GM18519 (cell line): ENCODE measurements around the gene HOXA6.

Experiments used
- ATAC-seq: cut with Tn5 transposase; IDR thresholded peaks from one replicate; pipeline ENCODE4 v1.9.1; 2021; ENCODE audit warnings: mild to moderate bottlenecking, moderate library complexity; ENCODE audit not compliant: unreplicated experiment, low FRiP score

The HOXA6 gene

GRCh38 chr7:27126596-27127327 lies 20.8 kb downstream of the HOXA6 start:
- ATAC-seq = no peak

GRCh38 chr7:27125986-27126394 lies 21.6 kb downstream of the HOXA6 start:
- no peak for ATAC-seq

GRCh38 chr7:27124902-27125689 lies 22.5 kb downstream of the HOXA6 start:
- ATAC-seq = no peak

- no peak for ATAC-seq
Observed at GRCh38 chr7:27124096-27124901, 23.3 kb downstream of the HOXA6 start.

GRCh38 chr7:27123477-27124053 lies 24.0 kb downstream of the HOXA6 start:
- no peak for ATAC-seq

GRCh38 chr7:27123007-27123476 lies 24.5 kb downstream of the HOXA6 start:
- ATAC-seq = no peak

DNA sequence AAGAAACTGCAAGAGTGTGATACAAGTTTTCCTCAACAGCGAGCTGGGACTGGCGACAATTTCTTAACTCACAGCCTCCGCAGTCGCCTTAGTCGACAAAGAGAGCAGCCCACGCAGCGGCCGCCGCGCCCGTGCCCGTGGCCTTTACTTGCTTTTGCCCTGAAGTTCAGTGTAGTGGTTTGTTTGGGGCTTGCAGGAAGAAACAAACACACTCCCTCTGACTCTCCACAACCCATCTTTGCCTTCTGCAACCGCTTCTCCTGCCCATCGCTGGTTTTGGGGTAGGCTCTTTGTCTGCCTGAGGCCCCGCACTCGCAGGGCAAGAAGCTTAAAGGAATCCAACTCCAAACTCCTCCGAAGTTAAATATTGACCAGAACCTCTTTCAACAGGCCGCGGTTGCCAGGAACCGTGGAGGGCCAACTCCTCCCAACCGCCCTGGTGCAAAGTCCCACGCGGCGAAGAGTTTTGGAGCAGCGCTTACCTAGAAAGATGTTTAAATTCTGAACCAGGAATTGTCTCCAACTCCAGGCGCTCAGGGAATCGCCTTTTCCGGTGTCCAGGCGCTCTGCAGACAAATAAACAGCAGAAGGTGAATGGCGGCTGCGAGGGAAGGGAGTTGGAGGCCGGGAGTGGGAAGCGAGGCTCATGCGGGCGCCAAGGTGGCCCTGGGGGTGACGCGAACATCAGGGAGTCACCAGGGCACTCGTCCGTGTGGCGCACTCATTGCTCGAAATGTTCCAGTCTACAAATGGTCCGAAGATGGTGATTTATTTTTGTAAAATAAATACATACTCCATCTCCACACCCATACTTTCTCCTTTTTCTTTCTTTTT lies 25.3 kb downstream of the HOXA6 start:
- no peak for ATAC-seq

- no peak for ATAC-seq
Observed at GRCh38 chr7:27121684-27122076, 25.9 kb downstream of the HOXA6 start.

GRCh38 chr7:27119412-27119911 lies 28.1 kb downstream of the HOXA6 start:
- ATAC-seq = no peak

DNA sequence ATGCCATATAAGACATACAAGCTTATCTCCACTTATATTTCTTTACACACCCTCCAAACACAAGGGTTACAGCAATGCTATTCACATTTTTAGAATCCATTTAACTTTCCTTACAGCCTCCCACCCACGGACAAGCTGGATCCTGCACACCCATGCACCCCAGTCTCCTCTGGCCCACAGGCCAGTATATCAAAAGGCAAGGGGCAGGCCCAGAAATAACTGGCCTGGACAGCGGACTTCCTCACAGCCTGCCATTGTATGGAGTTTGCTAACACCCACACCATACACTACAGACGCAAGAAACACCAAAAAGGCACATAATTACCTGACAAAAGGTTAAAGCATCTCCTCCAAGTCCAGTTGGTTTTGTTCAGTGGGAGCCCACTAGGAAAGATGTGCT lies 29.0 kb downstream of the HOXA6 start:
- no peak for ATAC-seq

DNA sequence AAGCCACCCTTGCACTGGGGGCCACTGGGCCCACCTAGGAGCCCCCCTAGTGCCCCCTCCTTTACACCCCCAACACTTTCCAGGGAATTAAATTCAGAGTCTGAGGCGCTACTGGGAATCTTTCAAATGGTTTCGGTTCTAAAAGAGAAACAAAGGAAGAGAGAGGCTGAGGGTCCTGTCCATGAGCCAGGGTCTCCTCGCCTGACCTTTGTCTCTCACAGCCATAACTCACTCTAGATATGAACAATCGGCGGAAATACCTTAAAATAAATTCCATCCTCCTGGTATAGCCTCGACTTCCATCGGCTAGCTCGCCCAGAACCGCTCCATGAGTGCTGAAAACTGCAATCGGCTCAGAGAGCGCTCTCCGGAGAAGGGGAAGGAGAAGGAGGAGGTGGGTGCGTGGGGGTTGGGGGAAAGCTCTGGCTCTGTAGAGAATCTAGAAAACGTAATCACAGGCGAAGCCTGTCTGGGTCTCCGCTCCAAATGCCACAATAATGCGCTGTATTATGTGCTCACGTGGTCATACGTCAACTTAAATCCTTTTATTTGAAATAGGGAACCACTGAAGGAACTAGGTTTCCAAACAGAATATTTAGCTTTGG lies 29.6 kb downstream of the HOXA6 start:
- no peak for ATAC-seq

DNA sequence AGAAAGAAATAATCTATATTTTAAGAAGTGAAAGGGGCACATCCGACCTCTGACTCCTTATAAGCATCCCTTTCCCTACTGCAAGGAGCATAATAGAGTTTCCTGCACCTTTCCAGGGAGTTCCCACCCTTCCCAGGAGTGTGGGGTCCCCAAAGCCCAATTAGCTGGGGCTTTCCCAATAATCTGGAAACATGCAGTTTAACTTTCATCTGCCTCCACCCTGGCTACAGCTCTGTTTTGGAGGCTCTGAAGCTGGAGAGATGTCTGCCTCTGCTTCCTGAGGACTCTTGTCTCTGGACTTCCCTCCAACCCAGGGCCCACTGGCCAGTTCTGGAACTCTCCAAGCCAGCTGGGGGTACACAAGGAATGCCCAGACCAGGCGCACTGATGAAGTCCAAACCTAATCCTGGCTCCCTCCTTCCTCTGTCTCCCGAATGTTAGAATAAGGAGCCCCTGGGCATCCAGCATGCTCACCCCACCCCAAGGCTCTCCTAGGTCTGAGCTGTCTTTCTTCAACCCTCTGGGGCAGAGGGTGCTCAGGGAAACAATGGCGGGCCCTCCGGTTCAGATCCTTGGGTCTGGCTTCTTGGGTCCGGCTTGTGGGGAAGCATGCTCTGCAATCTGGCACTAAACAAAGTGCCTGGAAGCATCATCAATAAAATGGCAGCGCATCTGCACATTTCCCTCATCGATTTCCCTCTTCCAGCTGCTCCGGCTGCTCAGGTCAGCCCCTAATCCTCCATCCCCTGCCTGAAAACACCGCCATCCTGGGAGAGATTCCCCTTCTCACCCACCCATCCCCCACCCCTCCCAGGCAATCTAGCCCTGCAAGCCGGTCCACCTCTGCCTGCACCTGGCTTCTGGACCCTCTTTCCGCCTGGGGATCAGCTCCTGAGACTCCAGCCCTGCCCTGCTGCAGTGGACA lies 30.4 kb downstream of the HOXA6 start:
- ATAC-seq = no peak

DNA sequence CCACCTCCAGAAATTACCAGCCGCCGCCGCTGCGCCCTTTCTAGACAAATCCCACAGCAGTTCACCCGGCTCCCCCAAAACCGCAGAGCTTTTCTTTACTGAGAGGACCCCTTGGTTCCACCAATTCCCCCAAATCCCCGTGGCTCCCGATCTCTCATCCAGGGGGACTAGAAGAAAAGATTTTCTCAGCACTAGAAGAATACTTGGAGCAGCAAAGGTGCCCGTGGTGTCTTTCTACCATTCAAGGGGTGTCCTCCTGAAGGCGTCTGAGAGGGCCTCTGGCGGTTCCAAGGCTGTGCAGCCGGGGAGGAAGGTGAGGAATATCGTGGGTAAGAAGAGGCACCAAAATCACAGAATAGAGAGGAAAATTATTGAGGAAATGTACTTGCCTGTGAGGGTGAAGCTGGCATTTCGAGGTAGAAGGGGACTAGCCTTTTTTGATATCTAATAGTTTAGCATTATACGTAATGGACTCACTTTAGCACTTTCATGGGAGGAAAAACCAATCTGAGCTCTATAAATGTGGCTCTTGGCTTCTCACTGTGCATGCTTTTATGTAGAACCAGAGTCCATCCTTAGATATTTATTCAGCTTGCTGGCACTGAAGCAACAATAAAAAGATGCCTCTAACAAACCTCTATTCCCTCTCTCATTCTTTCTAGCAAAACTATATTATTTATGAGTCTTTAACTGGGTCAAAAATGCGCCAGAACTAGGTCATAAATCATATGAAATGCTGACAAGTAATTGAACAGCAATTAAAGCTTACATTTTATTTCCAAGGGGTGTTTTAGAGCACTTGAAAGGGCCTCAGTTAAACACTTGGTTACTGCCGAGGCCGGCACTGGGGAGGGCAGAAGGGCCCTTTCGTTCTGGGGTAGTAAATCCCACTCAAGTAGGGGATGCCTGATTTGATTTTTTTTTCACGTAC lies 31.3 kb downstream of the HOXA6 start:
- ATAC-seq = no peak

- ATAC-seq = no peak
Observed at GRCh38 chr7:27115221-27116026, 32.1 kb downstream of the HOXA6 start.

DNA sequence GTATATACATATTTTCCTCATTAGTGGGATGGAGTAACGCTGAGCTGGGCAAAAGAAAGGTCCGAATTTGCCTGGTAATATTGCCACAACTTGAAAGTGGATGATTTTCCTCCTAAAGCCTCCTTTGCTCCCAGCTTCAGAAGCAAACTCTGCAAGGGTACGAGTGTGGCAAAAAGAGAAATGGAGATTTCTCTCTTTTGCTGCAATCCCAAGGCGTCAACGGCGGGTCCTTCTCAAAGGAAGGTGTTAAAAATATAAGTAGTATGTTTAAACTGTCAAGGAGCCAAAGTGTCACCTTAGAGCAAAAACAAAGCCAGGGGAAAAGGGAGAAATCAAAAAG lies 32.7 kb downstream of the HOXA6 start:
- no peak for ATAC-seq

DNA sequence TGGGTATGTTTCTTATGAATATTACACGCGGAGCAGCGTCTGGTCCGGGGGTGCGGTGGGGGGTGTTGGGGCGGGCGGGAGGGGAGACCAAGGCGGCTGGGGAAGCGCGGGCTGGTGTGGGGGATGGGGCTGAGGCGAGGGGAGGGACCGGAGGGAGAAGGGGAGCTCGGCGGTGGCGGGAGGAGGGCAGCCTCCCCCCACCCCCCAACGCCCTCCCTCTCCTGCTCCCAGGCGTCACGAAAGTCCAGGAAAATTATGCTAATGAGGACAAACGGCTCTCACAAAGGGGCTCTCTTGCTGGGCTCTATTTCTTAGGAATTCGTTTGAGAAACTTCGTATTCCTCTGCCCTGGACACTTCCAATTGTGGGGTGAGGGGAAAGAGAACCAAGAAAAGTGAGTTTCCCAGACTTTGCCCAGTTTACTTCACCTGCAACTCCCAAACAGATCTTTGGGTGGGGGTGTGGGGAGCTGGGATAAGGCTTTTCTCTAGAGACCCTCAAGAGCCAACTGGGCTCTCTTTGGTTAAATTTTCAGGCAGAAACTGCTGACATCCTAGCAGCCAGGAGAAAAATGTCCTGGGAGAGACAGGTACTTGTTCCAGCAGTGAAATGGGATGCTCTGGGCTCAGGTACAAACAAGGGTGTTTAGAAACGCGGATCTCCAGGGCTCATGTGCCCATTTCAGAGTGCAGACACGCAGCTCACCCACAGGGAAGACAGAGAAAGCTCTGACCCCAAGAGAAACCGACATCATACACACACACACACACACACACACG lies 33.4 kb downstream of the HOXA6 start:
- no peak for ATAC-seq
